IPS-15b (cell line): ENCODE data around the gene DUX4.
"Not testable (repeated sequence)": the region's sequence is repeated elsewhere in the genome, so short reads cannot be mapped to it uniquely, and the experiment has no call there.

Source experiments
- H3K27me3 ChIP-seq: one replicate; pipeline ENCODE4 v1.6.1; 2013; ENCODE audit warnings: low read length; ENCODE audit not compliant: control insufficient read depth, insufficient read depth
- H3K36me3 ChIP-seq: one replicate; pipeline ENCODE4 v1.6.1; 2013; ENCODE audit warnings: low read length; ENCODE audit not compliant: control insufficient read depth, insufficient read depth
- H3K4me1 ChIP-seq: one replicate; pipeline ENCODE4 v1.6.1; 2013; ENCODE audit warnings: mild to moderate bottlenecking, low read length; ENCODE audit not compliant: control insufficient read depth, insufficient read depth
- H3K4me3 ChIP-seq: one replicate; pipeline ENCODE4 v1.5.1; 2013; ENCODE audit warnings: low read depth, low read length
- H3K9ac ChIP-seq: one replicate; pipeline ENCODE4 v1.6.1; 2013; ENCODE audit warnings: low read depth, mild to moderate bottlenecking, low read length
- H3K9me3 ChIP-seq: one replicate; pipeline ENCODE4 v1.6.1; 2013; ENCODE audit warnings: mild to moderate bottlenecking, low read length; ENCODE audit not compliant: control insufficient read depth, insufficient read depth

Gene DUX4

DNA sequence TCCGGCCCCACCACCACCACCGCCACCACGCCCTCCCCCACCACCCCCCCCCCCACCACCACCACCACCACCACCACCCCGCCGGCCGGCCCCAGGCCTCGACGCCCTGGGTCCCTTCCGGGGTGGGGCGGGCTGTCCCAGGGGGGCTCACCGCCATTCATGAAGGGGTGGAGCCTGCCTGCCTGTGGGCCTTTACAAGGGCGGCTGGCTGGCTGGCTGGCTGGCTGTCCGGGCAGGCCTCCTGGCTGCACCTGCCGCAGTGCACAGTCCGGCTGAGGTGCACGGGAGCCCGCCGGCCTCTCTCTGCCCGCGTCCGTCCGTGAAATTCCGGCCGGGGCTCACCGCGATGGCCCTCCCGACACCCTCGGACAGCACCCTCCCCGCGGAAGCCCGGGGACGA is at the start of gene DUX4:
DUX4 (plus strand) TSS at position 347 of the 400 bp plus-strand sequence; CDS start at position 347, 0 bp downstream.
- not testable (repeated sequence) for H3K4me1 ChIP-seq, H3K27me3 ChIP-seq, H3K36me3 ChIP-seq, H3K9me3 ChIP-seq, H3K4me3 ChIP-seq, H3K9ac ChIP-seq

DNA sequence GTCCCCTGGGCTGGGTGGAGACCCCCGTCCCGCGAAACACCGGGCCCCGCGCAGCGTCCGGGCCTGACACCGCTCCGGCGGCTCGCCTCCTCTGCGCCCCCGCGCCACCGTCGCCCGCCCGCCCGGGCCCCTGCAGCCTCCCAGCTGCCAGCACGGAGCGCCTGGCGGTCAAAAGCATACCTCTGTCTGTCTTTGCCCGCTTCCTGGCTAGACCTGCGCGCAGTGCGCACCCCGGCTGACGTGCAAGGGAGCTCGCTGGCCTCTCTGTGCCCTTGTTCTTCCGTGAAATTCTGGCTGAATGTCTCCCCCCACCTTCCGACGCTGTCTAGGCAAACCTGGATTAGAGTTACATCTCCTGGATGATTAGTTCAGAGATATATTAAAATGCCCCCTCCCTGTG is 1.9 kb downstream of the DUX4 start:
- not testable (repeated sequence) for H3K4me1 ChIP-seq, H3K36me3 ChIP-seq, H3K9me3 ChIP-seq, H3K27me3 ChIP-seq, H3K4me3 ChIP-seq, H3K9ac ChIP-seq

DNA sequence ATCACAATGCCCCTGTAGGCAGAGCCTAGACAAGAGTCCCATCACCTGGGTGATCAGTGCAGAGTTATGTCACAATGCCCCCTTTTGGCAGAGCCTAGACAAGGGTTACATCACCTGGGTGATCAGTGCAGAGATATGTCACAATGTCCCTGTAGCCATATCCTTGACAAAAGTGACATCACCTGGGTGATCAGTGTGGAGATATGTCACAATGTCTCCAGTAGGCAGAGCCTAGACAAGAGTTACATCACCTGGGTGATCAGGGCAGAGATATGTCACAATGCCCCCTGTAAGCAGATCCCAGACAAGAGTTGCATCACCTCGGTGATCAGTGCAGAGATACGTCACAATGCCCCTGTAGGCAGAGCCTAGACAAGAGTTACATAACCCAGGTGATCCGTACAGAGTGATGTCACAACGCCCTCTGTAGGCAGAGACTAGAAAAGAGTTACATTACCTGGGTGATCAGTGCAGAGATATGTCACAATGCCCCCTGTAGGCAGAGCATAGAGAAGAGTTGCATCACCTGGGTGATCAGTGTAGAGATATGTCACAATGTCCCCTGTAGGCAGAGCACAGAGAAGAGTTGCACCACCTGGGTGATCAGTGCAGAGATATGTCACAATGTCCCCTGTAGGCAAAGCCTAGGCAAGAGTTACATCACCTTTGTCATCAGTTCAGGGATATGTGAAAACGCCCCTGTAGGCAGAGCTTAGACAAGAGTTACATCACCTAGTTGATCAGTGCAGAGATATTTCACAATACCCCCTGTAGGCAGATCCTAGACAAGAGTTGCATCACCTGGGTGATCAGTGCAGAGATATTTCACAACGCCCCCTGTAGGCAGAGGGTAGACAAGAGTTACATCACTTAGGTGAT is 4.4 kb downstream of the DUX4 start:
- H3K4me1 ChIP-seq, H3K36me3 ChIP-seq, H3K4me3 ChIP-seq, H3K9me3 ChIP-seq, H3K9ac ChIP-seq, H3K27me3 ChIP-seq: not testable (repeated sequence)

DNA sequence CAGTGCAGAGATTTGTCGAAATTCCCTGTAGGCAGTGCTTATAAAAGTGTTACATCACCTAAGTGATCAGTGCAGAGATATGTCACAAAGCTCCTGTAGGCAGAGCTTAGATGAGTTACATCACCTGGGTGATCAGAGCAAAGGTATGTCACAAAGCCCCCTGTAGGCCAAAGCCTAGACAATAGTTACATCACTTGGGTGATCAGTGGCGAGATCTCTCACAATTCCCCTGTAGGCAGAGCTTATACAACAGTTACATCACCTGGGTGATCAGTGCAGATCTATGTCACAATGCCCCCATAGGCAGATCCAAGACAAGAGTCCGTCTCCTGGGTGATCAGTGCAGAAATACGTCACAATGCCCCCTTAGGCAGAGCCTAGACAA is 5.0 kb downstream of the DUX4 start:
- not testable (repeated sequence) for H3K4me1 ChIP-seq, H3K9me3 ChIP-seq, H3K4me3 ChIP-seq, H3K9ac ChIP-seq, H3K36me3 ChIP-seq, H3K27me3 ChIP-seq

DNA sequence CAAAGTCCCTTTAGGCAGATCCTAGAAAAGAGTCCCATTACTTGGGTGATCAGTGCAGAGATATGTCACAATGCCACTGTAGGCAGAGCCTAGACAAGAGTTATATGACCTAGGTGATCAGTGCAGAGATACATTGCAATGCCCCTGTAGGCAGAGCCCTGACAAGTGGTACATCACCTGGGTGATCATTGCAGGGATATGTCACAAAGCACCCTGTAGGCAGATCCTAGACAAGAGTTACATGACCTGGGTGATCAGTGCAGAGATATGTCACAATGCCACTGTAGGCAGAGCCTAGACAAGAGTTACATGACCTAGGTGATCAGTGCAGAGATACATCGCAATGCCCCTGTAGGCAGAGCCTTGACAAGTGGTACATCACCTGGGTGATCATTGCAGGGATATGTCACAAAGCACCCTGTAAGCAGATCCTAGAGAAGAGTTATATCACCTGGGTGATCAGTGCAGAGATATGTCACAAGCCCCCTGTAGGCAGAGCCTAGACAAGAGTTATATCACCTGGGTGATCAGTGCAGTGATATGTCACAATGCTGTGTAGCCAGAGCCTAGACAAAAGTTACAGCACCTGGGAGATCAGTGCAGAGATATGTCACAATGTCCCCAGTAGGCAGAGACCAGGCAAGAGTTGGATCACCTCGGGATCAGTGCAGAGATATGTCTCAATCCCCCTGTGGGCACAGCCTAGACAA is 5.6 kb downstream of the DUX4 start:
- H3K4me1 ChIP-seq, H3K27me3 ChIP-seq, H3K9ac ChIP-seq, H3K36me3 ChIP-seq, H3K9me3 ChIP-seq, H3K4me3 ChIP-seq: not testable (repeated sequence)

DNA sequence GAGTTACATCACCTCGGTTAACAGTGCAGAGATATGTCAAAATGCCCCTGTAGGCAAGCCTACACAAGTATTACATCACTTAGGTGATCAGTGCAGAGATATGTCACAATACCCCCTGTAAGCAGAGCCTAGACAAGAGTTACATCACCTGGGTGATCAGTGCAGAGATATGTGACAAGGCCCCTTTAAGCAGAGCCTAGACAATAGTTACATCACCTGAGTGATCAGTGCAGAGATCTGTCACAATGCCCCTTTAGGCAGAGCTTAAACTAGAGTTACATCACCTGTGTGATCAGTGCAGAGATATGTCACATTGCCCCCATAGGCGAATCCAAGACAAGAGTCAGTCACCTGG is 6.1 kb downstream of the DUX4 start:
- H3K4me3 ChIP-seq, H3K9me3 ChIP-seq, H3K36me3 ChIP-seq, H3K27me3 ChIP-seq, H3K4me1 ChIP-seq, H3K9ac ChIP-seq: not testable (repeated sequence)

DNA sequence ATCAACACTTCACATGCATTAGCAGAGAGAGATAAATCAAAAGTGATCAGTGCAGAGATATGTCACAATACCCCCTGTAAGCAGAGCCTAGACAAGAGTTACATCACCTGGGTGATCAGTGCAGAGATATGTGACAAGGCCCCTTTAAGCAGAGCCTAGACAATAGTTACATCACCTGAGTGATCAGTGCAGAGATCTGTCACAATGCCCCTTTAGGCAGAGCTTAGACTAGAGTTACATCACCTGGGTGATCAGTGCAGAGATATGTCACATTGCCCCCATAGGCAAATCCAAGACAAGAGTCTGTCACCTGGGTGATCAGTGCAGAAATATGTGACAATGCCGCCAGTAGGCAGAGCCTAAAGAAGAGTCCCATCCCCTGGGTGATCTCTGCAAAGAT is 7.4 kb downstream of the DUX4 start:
- H3K9ac ChIP-seq, H3K4me3 ChIP-seq, H3K4me1 ChIP-seq, H3K36me3 ChIP-seq, H3K9me3 ChIP-seq, H3K27me3 ChIP-seq: not testable (repeated sequence)

DNA sequence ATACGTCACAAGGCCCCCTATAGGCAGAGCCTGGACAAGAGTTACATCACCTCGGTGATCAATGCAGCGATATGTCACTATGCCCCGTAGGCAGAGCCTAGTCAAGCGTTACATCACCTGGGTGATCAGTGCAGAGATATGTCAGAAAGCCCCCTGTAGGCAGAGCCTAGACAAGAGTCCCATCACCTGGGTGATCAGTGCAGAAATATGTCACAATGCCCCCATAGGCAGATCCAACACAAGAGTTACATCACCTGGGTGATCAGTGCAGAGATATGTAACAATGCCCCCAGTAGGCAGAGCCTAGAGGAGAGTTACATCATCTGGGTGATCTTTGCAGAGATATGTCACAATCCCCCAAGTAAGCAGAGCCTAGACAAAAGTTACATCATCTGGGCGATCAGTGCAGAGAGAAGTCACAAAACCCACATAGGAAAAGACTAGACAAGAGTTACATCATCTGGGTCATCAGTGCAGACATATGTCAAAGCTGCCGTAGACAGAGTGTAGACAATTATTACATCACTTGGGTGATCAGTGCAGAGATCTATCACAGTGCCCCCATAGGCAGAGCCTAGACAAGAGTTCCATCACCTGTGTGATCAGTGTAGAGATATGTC is 8.0 kb downstream of the DUX4 start:
- not testable (repeated sequence) for H3K9ac ChIP-seq, H3K4me1 ChIP-seq, H3K36me3 ChIP-seq

DNA sequence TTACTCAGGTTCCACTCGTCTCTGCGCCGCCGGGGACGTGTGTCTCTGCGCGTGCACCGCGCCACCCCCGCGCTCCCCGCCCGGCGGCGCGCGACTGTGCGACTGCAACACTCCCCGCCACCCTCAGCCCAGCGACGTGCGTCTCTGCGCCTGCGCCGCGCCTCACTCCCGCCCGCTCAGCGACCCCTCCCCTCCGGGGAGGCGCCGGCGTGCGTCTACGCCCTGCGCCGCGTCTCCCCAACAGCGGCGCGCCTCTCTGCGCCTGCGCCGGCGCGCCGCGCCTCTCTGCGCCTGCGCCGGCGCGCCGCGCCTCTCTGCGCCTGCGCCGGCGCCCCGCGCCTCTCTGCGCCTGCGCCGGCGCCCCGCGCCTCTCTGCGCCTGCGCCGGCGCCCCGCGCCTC is 29.9 kb downstream of the DUX4 start:
- not testable (repeated sequence) for H3K27me3 ChIP-seq, H3K9me3 ChIP-seq, H3K4me3 ChIP-seq, H3K4me1 ChIP-seq, H3K36me3 ChIP-seq, H3K9ac ChIP-seq

More for the DNA sequence above, 8.0 kb downstream of the DUX4 start:
- H3K9me3 ChIP-seq, H3K4me3 ChIP-seq, H3K27me3 ChIP-seq: not testable (repeated sequence)
